Panc1 (cell line): ENCODE results near the gene EBP. TPM values are rescaled to one million over a fixed set of nuclear protein-coding genes. Genes with fewer than 3 reads are reported as not detected.

Experiments
- ATAC-seq: fragments of 200-7000 bp; cut with Tn5 transposase; 2 replicates; pipeline ENCODE4 v1.9.1; 2020; ENCODE audit warnings: mild to moderate bottlenecking, moderate library complexity
- BruUV-seq: library from RNA; stranded (reverse); fragments of 400-500 nt; replicated peaks from 2 replicates; lab custom pipeline; 2021; lab: Mats Ljungman, UMichigan
- CTCF ChIA-PET: fragments of 300-600 bp; sonication (Branson Sonifier 250); formaldehyde crosslinking; loops from one replicate; lab custom pipeline; 2022; ENCODE audit warnings: antibody characterized with exemption; lab: Charles Lee
- POLR2A ChIA-PET: fragments of 300-600 bp; sonication (Branson Sonifier 250); formaldehyde crosslinking; loops from one replicate; lab custom pipeline; 2022; ENCODE audit warnings: antibody characterized with exemption; lab: Charles Lee
- DNase-seq: peaks from one replicate; pipeline ENCODE4 v3.0.0-alpha.2; 2010; ENCODE audit warnings: low read depth, low spot score
- H3K27ac ChIP-seq: 2 replicates; pipeline ENCODE4 v1.5.1; 2011; ENCODE audit warnings: mild to moderate bottlenecking, low read length, inconsistent platforms
- H3K27me3 ChIP-seq: fragments of 200-500 bp; sonication (Bioruptor generic); 2 replicates; pipeline ENCODE4 v1.6.0; 2014; ENCODE audit warnings: low read length, inconsistent platforms; ENCODE audit not compliant: control insufficient read depth, insufficient read depth
- H3K36me3 ChIP-seq: fragments of 200-500 bp; sonication (Bioruptor generic); 2 replicates; pipeline ENCODE4 v1.5.1; 2014; ENCODE audit warnings: inconsistent platforms, mild to moderate bottlenecking, low read length, moderate library complexity; ENCODE audit not compliant: control insufficient read depth, insufficient read depth
- H3K4me1 ChIP-seq: 2 replicates; pipeline ENCODE4 v1.5.1; 2011; ENCODE audit warnings: inconsistent platforms, mild to moderate bottlenecking, low read length, moderate library complexity; ENCODE audit not compliant: control insufficient read depth, insufficient read depth
- H3K4me3 ChIP-seq, 2 experiments: 2 replicates each; pipeline ENCODE4 v1.5.1; 2011 to 2012; ENCODE audit warnings: low read depth in 2 of 2, low read length in 2 of 2, mild to moderate bottlenecking in 2 of 2, inconsistent platforms in 1 of 2, moderate library complexity in 1 of 2
- H3K9me3 ChIP-seq: fragments of 200-500 bp; sonication (Bioruptor generic); 2 replicates; pipeline ENCODE4 v1.5.1; 2014; ENCODE audit warnings: low read depth, mild to moderate bottlenecking, inconsistent platforms, low read length, moderate library complexity; ENCODE audit not compliant: control insufficient read depth, insufficient read depth
- POLR2AphosphoS5 ChIP-seq: IDR thresholded peaks from 2 replicates; pipeline ENCODE4 v1.6.1; 2012; ENCODE audit warnings: mild to moderate bottlenecking, low read depth, low read length, moderate library complexity
- REST ChIP-seq, 2 experiments: IDR thresholded peaks; 2 replicates each; pipeline ENCODE4 v1.6.1; 2011 to 2012; ENCODE audit warnings: low read depth in 2 of 2, control low read depth in 1 of 2, low read length in 1 of 2, mild to moderate bottlenecking in 1 of 2, moderate library complexity in 1 of 2; ENCODE audit not compliant: insufficient read depth in 1 of 2
- SIN3A ChIP-seq: IDR thresholded peaks from 2 replicates; pipeline ENCODE4 v1.6.1; 2012; ENCODE audit warnings: low read depth, mild to moderate bottlenecking, low read length, moderate library complexity, borderline replicate concordance; ENCODE audit not compliant: insufficient read depth
- TCF7L2 ChIP-seq: IDR thresholded peaks from 2 replicates; pipeline ENCODE4 v1.6.1; 2011; ENCODE audit warnings: mild to moderate bottlenecking, low read depth, low read length, inconsistent platforms
- in situ Hi-C: cut with HindIII; loops from 2 replicates; pipeline ENCODE4 v1.10.0; 2016; ENCODE audit warnings: low sequenced_read_pairs, low pct_unique_long_range_greater_than_20kb
- intact Hi-C: fragments of 100-400 bp; cut with micrococcal nuclease; formaldehyde crosslinking; loops from one replicate; pipeline ENCODE4 v1.10.0; 2022; ENCODE audit not compliant: unreplicated experiment
- total RNA-seq: library from RNA; stranded (reverse); gene quantifications from one replicate; pipeline ENCODE4 v1.2.1, GENCODE V29; 2021; ENCODE audit not compliant: unreplicated experiment
- TF ChIP-seq, protein P1 (sequence below): fragments of 450-650 bp; IDR thresholded peaks from 2 replicates; pipeline ENCODE4 v1.5.1; 2017; ENCODE audit warnings: mild to moderate bottlenecking

EBP gene
- total RNA-seq, 1 experiment from 2014 or later: 157 TPM

GRCh38 chrX:48533165-48533564, 11.6 kb downstream of the EBP start:
- ChIA-PET POLR2A (no interaction called here), CTCF (no interaction called here)
- in situ Hi-C loops (no loop called here), intact Hi-C loops (no loop called here)
- no peaks in the 10 kb centered on the region for H3K9me3 ChIP-seq
- TF ChIP-seq POLR2AphosphoS5 (no peak), TCF7L2 (no peak), SIN3A (no peak), REST (IDR thresholded peaks at IDR 0.05; ENCODE audit: insufficient read depth in 1 of 2, low read depth in 2 of 2, low read length in 1 of 2) (no peak)
- TF ChIP-seq, protein P1, sequence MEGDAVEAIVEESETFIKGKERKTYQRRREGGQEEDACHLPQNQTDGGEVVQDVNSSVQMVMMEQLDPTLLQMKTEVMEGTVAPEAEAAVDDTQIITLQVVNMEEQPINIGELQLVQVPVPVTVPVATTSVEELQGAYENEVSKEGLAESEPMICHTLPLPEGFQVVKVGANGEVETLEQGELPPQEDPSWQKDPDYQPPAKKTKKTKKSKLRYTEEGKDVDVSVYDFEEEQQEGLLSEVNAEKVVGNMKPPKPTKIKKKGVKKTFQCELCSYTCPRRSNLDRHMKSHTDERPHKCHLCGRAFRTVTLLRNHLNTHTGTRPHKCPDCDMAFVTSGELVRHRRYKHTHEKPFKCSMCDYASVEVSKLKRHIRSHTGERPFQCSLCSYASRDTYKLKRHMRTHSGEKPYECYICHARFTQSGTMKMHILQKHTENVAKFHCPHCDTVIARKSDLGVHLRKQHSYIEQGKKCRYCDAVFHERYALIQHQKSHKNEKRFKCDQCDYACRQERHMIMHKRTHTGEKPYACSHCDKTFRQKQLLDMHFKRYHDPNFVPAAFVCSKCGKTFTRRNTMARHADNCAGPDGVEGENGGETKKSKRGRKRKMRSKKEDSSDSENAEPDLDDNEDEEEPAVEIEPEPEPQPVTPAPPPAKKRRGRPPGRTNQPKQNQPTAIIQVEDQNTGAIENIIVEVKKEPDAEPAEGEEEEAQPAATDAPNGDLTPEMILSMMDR: no peak
- no peaks in the 10 kb centered on the region for H3K4me1 ChIP-seq
- H3K27ac ChIP-seq: no peak overlapping the region
- no peak overlapping the region for H3K4me3 ChIP-seq
- no peaks in the 10 kb centered on the region for H3K36me3 ChIP-seq
- BruUV-seq: no TSS peak
- H3K27me3 ChIP-seq: no peaks in the 10 kb centered on the region
- no peak for ATAC-seq
- no peak for DNase-seq

DNA sequence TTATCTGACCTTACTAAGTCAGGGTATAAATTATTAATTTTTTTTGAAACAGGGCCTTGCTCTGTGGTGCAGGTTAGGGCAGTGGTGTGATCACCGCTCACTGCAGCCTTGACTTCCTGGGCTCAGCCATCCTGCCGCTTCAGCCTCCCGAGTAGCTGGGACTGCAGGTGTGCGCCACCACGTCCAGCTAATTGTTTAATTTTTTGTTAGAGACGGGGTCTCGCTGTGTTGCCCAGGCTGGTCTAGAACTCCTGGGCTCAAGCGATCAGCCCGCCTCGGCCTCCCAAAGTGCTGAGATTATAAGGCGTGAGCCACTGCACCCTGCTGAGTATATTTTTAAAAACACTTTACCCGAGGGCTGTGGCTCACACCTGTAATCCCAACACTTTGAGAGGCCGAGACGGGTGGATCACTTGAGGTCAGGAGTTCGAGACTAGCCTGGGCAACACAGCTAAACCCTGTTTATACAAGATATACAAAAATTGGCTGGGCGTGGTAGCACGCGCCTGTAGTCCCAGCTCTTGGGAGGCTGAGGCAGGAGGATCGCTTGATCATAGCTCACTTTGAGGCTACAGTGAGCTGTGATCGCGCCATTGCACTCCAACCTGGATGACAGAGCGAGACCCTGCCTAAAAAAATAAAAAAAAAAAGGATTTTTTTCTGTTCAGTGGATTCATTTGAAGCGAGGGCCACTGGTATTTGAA, 17.2 kb downstream of the EBP start:
- Histone ChIP-seq H3K27ac (peak overlapping the region; percentile 82), H3K27me3 (no peaks in the 10 kb centered on the region), H3K4me1 (peaks cover 4% of the 10 kb centered on the region; the same call in 1 of the 2 replicates), H3K9me3 (no peaks in the 10 kb centered on the region), H3K4me3 (peak overlapping the region; percentile 47 to 75), H3K36me3 (no peaks in the 10 kb centered on the region; the same call in 1 of the 2 replicates)
- no TSS peak for BruUV-seq
- in situ Hi-C loops (no loop called here), intact Hi-C loops (no loop called here)
- ChIA-PET POLR2A (interaction anchor here (0.6 to 0.7 kb wide), 4 partner anchors 84 to 437 kb away, joined by 3 to 18 read pairs (median 6); no protein-coding TSS in a partner anchor), CTCF (no interaction called here)
- no peak for TF ChIP-seq SIN3A
- no peak for TF ChIP-seq TCF7L2
- no peak for TF ChIP-seq POLR2AphosphoS5
- no peak for TF ChIP-seq REST (IDR thresholded peaks at IDR 0.05; ENCODE audit: insufficient read depth in 1 of 2, low read depth in 2 of 2, low read length in 1 of 2)
- TF ChIP-seq, protein P1: no peak
- DNase-seq: no peak
- ATAC-seq: peak; percentile 4; the same call in 1 of the 2 replicates
